BLaER1 (cell line): ENCODE results near the gene EEF2K.

Experiments used
- H3K27ac ChIP-seq: shearing (Covaris generic); formaldehyde crosslinking; 2 replicates; pipeline ENCODE4 v1.8.1; 2022
- H3K27me3 ChIP-seq: shearing (Covaris generic); formaldehyde crosslinking; 2 replicates; pipeline ENCODE4 v1.8.1; 2022
- H3K36me3 ChIP-seq: shearing (Covaris generic); formaldehyde crosslinking; 2 replicates; pipeline ENCODE4 v1.8.1; 2022
- H3K4me1 ChIP-seq: shearing (Covaris generic); formaldehyde crosslinking; 2 replicates; pipeline ENCODE4 v1.8.1; 2022
- H3K4me2 ChIP-seq: shearing (Covaris generic); formaldehyde crosslinking; 2 replicates; pipeline ENCODE4 v1.8.1; 2022
- H3K4me3 ChIP-seq: shearing (Covaris generic); formaldehyde crosslinking; 2 replicates; pipeline ENCODE4 v1.8.1; 2022
- H3K9ac ChIP-seq: shearing (Covaris generic); formaldehyde crosslinking; 2 replicates; pipeline ENCODE4 v1.8.1; 2022
- H3K9me3 ChIP-seq: shearing (Covaris generic); formaldehyde crosslinking; 2 replicates; pipeline ENCODE4 v1.8.1; 2022
- H4K20me1 ChIP-seq: shearing (Covaris generic); formaldehyde crosslinking; 2 replicates; pipeline ENCODE4 v1.8.1; 2022
- Cebpa-rat ChIP-seq: shearing (Covaris generic); IDR thresholded peaks from 2 replicates; pipeline ENCODE4 v1.8.1; 2022

The EEF2K gene

GRCh38 chr16:22174642-22175041 lies 31.4 kb upstream of the EEF2K start:
- H3K4me2 ChIP-seq: peak overlapping the region; percentile 29
- H4K20me1 ChIP-seq: no peaks in the 10 kb centered on the region
- H3K27ac ChIP-seq: no peak overlapping the region
- no peak overlapping the region for H3K9ac ChIP-seq
- no peaks in the 10 kb centered on the region for H3K36me3 ChIP-seq
- no peaks in the 10 kb centered on the region for H3K9me3 ChIP-seq
- TF ChIP-seq Cebpa-rat: no peak
- no peak overlapping the region for H3K4me3 ChIP-seq
- no peaks in the 10 kb centered on the region for H3K27me3 ChIP-seq
- peaks cover 17% of the 10 kb centered on the region for H3K4me1 ChIP-seq

GRCh38 chr16:22177968-22178930 lies 27.8 kb upstream of the EEF2K start:
- no peak overlapping the region for H3K4me2 ChIP-seq
- no peaks in the 10 kb centered on the region for H3K27me3 ChIP-seq

GRCh38 chr16:22181426-22181825 lies 24.7 kb upstream of the EEF2K start:
- H3K27ac ChIP-seq: no peak overlapping the region
- H3K9me3 ChIP-seq: no peaks in the 10 kb centered on the region
- TF ChIP-seq Cebpa-rat: no peak
- no peak overlapping the region for H3K4me2 ChIP-seq
- H3K9ac ChIP-seq: no peak overlapping the region
- no peaks in the 10 kb centered on the region for H3K4me1 ChIP-seq
- no peaks in the 10 kb centered on the region for H4K20me1 ChIP-seq
- no peaks in the 10 kb centered on the region for H3K27me3 ChIP-seq
- no peaks in the 10 kb centered on the region for H3K36me3 ChIP-seq
- H3K4me3 ChIP-seq: no peak overlapping the region

More at GRCh38 chr16:22177968-22178930, 27.8 kb upstream of the EEF2K start:
- Histone ChIP-seq H4K20me1 (no peaks in the 10 kb centered on the region), H3K36me3 (no peaks in the 10 kb centered on the region), H3K9me3 (no peaks in the 10 kb centered on the region), H3K4me3 (no peak overlapping the region), H3K27ac (no peak overlapping the region), H3K4me1 (peaks cover 17% of the 10 kb centered on the region), H3K9ac (no peak overlapping the region)
- TF ChIP-seq Cebpa-rat: no peak

GRCh38 chr16:22181843-22182242 lies 24.2 kb upstream of the EEF2K start:
- Histone ChIP-seq H3K36me3 (no peaks in the 10 kb centered on the region), H3K9ac (no peak overlapping the region)

GRCh38 chr16:22183335-22183734 lies 22.7 kb upstream of the EEF2K start:
- no peak overlapping the region for H3K4me2 ChIP-seq
- no peak overlapping the region for H3K9ac ChIP-seq
- H4K20me1 ChIP-seq: no peaks in the 10 kb centered on the region
- H3K9me3 ChIP-seq: no peaks in the 10 kb centered on the region
- no peak overlapping the region for H3K4me3 ChIP-seq
- H3K36me3 ChIP-seq: no peaks in the 10 kb centered on the region
- no peaks in the 10 kb centered on the region for H3K27me3 ChIP-seq
- no peak for TF ChIP-seq Cebpa-rat
- H3K4me1 ChIP-seq: peaks cover 6% of the 10 kb centered on the region
- H3K27ac ChIP-seq: no peak overlapping the region

More at GRCh38 chr16:22181843-22182242, 24.2 kb upstream of the EEF2K start:
- no peaks in the 10 kb centered on the region for H3K4me1 ChIP-seq
- H3K9me3 ChIP-seq: no peaks in the 10 kb centered on the region
- H3K27me3 ChIP-seq: no peaks in the 10 kb centered on the region
- no peak for TF ChIP-seq Cebpa-rat
- no peaks in the 10 kb centered on the region for H4K20me1 ChIP-seq
- H3K4me2 ChIP-seq: no peak overlapping the region
- no peak overlapping the region for H3K27ac ChIP-seq
- no peak overlapping the region for H3K4me3 ChIP-seq

- no peaks in the 10 kb centered on the region for H3K36me3 ChIP-seq
- peaks cover 14% of the 10 kb centered on the region for H3K4me1 ChIP-seq
- H3K9me3 ChIP-seq: no peaks in the 10 kb centered on the region
- H3K9ac ChIP-seq: no peak overlapping the region
- no peak for TF ChIP-seq Cebpa-rat
- H4K20me1 ChIP-seq: no peaks in the 10 kb centered on the region
- no peaks in the 10 kb centered on the region for H3K27me3 ChIP-seq
- no peak overlapping the region for H3K4me2 ChIP-seq
- H3K4me3 ChIP-seq: no peak overlapping the region
- H3K27ac ChIP-seq: no peak overlapping the region
Measured at GRCh38 chr16:22183901-22184614, 22.0 kb upstream of the EEF2K start.

- H3K4me2 ChIP-seq: no peak overlapping the region
- no peaks in the 10 kb centered on the region for H3K36me3 ChIP-seq
- no peak for TF ChIP-seq Cebpa-rat
- H3K4me1 ChIP-seq: peaks cover 19% of the 10 kb centered on the region
- no peaks in the 10 kb centered on the region for H3K27me3 ChIP-seq
- no peak overlapping the region for H3K4me3 ChIP-seq
- no peaks in the 10 kb centered on the region for H3K9me3 ChIP-seq
- H3K9ac ChIP-seq: no peak overlapping the region
- no peak overlapping the region for H3K27ac ChIP-seq
- no peaks in the 10 kb centered on the region for H4K20me1 ChIP-seq
Measured at GRCh38 chr16:22184615-22184968, 21.5 kb upstream of the EEF2K start.

GRCh38 chr16:22186517-22186916 lies 19.6 kb upstream of the EEF2K start:
- H3K9me3 ChIP-seq: no peaks in the 10 kb centered on the region
- H3K27ac ChIP-seq: no peak overlapping the region
- no peaks in the 10 kb centered on the region for H3K27me3 ChIP-seq
- no peak overlapping the region for H3K4me2 ChIP-seq
- H4K20me1 ChIP-seq: no peaks in the 10 kb centered on the region
- no peak overlapping the region for H3K9ac ChIP-seq
- H3K4me1 ChIP-seq: peaks cover 24% of the 10 kb centered on the region
- H3K4me3 ChIP-seq: no peak overlapping the region
- no peaks in the 10 kb centered on the region for H3K36me3 ChIP-seq
- no peak for TF ChIP-seq Cebpa-rat

GRCh38 chr16:22188267-22188594 lies 17.8 kb upstream of the EEF2K start:
- Histone ChIP-seq H3K9me3 (no peaks in the 10 kb centered on the region), H3K27ac (peak overlapping the region; percentile 82; the same call in 1 of the 2 replicates), H3K4me2 (peak overlapping the region; percentile 94), H3K4me3 (no peak overlapping the region), H4K20me1 (no peaks in the 10 kb centered on the region), H3K27me3 (peaks cover 7% of the 10 kb centered on the region; the same call in 1 of the 2 replicates), H3K36me3 (no peaks in the 10 kb centered on the region), H3K9ac (peak overlapping the region; percentile 11; the same call in 1 of the 2 replicates), H3K4me1 (peaks cover 40% of the 10 kb centered on the region)
- no peak for TF ChIP-seq Cebpa-rat
